Keratinocyte (primary cell): Measurements from ENCODE around the gene PCDH8. TPM values are rescaled to one million over a fixed set of nuclear protein-coding genes. Genes with fewer than 3 reads are reported as not detected.

ENCODE experiments used
- DNase-seq: peaks from one replicate; pipeline ENCODE4 v3.0.0-alpha.2; 2011; ENCODE audit warnings: low read depth, missing footprints, low spot score
- FAIRE-seq: peaks from 2 replicates; lab custom pipeline; 2011; peaks lifted over from hg19 to GRCh38; lab: Jason Lieb, UNC
- H2AFZ ChIP-seq: 2 replicates; pipeline ENCODE4 v1.6.0; 2012; ENCODE audit warnings: low read length, control low read depth, inconsistent platforms; ENCODE audit not compliant: control insufficient read depth
- H3K27ac ChIP-seq: 2 replicates; pipeline ENCODE4 v1.5.1; 2011; ENCODE audit warnings: low read length; ENCODE audit not compliant: control insufficient read depth, insufficient read depth
- H3K27me3 ChIP-seq: 3 replicates; pipeline ENCODE4 v1.6.0; 2011; ENCODE audit warnings: low read length; ENCODE audit not compliant: control insufficient read depth, insufficient read depth; ENCODE audit errors: extremely low read depth
- H3K36me3 ChIP-seq, 2 experiments: 2 replicates in 1 of 2; 3 replicates in 1 of 2; pipeline ENCODE4 v1.5.1; 2011; ENCODE audit warnings: low read length in 2 of 2, mild to moderate bottlenecking in 1 of 2; ENCODE audit not compliant: control insufficient read depth in 2 of 2, insufficient read depth in 2 of 2; ENCODE audit errors: extremely low read depth in 1 of 2
- H3K4me1 ChIP-seq: 3 replicates; pipeline ENCODE4 v1.5.1; 2011; ENCODE audit warnings: low read length; ENCODE audit not compliant: control insufficient read depth, insufficient read depth; ENCODE audit errors: extremely low read depth
- H3K4me2 ChIP-seq: 3 replicates; pipeline ENCODE4 v1.6.0; 2011; ENCODE audit warnings: low read depth, low read length; ENCODE audit not compliant: control insufficient read depth, insufficient read depth; ENCODE audit errors: extremely low read depth
- H3K4me3 ChIP-seq, 3 experiments: fragments of 200-600 bp in 1 of 3; sonication (generic) in 1 of 3; 2 replicates in 2 of 3; 3 replicates in 1 of 3; pipeline ENCODE4 v1.5.1; 2011 to 2016; ENCODE audit warnings: low read length in 3 of 3, mild to moderate bottlenecking in 3 of 3, control low read depth in 2 of 3, inconsistent platforms in 1 of 3, low read depth in 1 of 3, mixed read lengths in 1 of 3, mixed run types in 1 of 3, moderate library complexity in 1 of 3; ENCODE audit not compliant: control insufficient read depth in 2 of 3, insufficient read depth in 2 of 3; ENCODE audit errors: extremely low read depth in 1 of 3
- H3K79me2 ChIP-seq: 2 replicates; pipeline ENCODE4 v1.6.0; 2012; ENCODE audit warnings: low read length; ENCODE audit not compliant: control insufficient read depth, insufficient read depth
- H3K9ac ChIP-seq: 3 replicates; pipeline ENCODE4 v1.6.0; 2011; ENCODE audit warnings: low read length; ENCODE audit not compliant: control insufficient read depth, insufficient read depth; ENCODE audit errors: extremely low read depth
- H3K9me1 ChIP-seq: 3 replicates; pipeline ENCODE4 v1.6.0; 2011; ENCODE audit warnings: low read length; ENCODE audit not compliant: control insufficient read depth, insufficient read depth; ENCODE audit errors: extremely low read depth
- H3K9me3 ChIP-seq: 2 replicates; pipeline ENCODE4 v1.5.1; 2012; ENCODE audit warnings: low read depth, low read length; ENCODE audit not compliant: control insufficient read depth
- H4K20me1 ChIP-seq: 3 replicates; pipeline ENCODE4 v1.6.0; 2011; ENCODE audit warnings: low read length; ENCODE audit not compliant: control insufficient read depth, insufficient read depth; ENCODE audit errors: extremely low read depth
- EZH2 ChIP-seq: IDR thresholded peaks from one replicate; pipeline ENCODE4 v1.6.1; 2012; ENCODE audit warnings: inconsistent platforms, mild to moderate bottlenecking, low read length, moderate library complexity
- dilution Hi-C: fragments of 300-500 bp; cut with MboI; formaldehyde crosslinking; loops from one replicate; pipeline ENCODE4 v1.7.0; 2020; ENCODE audit warnings: low sequenced_read_pairs; ENCODE audit not compliant: extremely low pct_ligation_motif_present
- polyA plus RNA-seq, 5 experiments: library from polyadenylated mRNA; depleted of rRNA in 3 of 5; stranded (reverse) in 3 of 5; stranded (forward) in 1 of 5; unstranded in 1 of 5; fragments of >200 nt; gene quantifications; 1 replicate in 1 of 5; 2 replicates in 3 of 5; 3 replicates in 1 of 5; pipeline versions ENCODE4 v1.2.1 to v1.2.3, GENCODE V29; 2011 to 2012; ENCODE audit warnings: missing spikeins in 2 of 5, low read depth in 1 of 5, low replicate concordance in 1 of 5
- TF ChIP-seq, protein P1 (sequence below), 3 experiments: IDR thresholded peaks in 1 of 3; conservative IDR thresholded peaks in 1 of 3; optimal IDR thresholded peaks in 1 of 3; 2 replicates in 2 of 3; 3 replicates in 1 of 3; pipeline versions ENCODE3 to v1.5.1; 2011; ENCODE audit warnings: low read length in 3 of 3, mild to moderate bottlenecking in 3 of 3, moderate library complexity in 2 of 3, control low read depth in 1 of 3, inconsistent platforms in 1 of 3; ENCODE audit not compliant: insufficient read depth in 2 of 3; ENCODE audit errors: extremely low read depth in 1 of 3

PCDH8 gene
- polyA plus RNA-seq, 1 donor (not counting 4 experiments of a cell fraction or from before 2014, with no cell fraction given), result not detected

DNA sequence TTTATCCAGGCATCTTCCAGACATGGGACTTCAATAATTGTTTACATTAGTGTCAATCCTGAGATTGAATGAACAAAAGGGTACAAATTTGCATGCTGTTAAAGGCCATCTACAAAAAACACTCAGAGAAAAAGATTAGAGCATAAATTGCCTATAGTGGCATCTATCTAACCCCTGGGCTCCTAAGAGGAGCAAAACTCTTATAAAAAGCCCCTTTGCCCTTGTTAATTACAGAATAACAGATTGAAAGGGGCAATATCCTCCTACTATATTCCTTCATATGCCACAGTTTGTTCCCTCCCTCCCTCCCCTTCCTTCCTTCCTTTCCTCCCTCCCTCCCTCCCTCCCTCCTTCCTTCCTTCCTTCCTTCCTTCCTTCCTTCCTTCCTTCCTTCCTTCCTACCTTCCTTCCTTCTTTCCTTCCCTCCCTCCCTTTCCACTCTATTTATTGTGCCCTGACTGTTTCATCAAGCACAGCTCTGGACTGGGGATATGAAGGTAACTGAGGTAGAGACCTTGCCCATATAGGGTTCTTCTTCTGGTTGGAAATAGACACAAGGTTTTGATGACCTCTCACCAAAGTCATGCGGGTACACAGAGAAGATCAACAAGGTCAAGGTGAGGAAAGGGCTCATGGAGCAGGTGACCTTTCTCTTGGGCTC, 49.5 kb downstream of the PCDH8 start:
- H3K4me1 ChIP-seq, result no peaks in the 10 kb centered on the region
- no peaks in the 10 kb centered on the region for H3K9me3 ChIP-seq
- dilution Hi-C loops, result no loop called here
- H3K36me3 ChIP-seq, result no peaks in the 10 kb centered on the region
- H3K27ac ChIP-seq, result no peak overlapping the region
- no peak overlapping the region for H2AFZ ChIP-seq
- H3K27me3 ChIP-seq, result no peaks in the 10 kb centered on the region
- no peaks in the 10 kb centered on the region for H3K79me2 ChIP-seq
- no peaks in the 10 kb centered on the region for H3K9me1 ChIP-seq
- no peak for TF ChIP-seq EZH2
- TF ChIP-seq, protein P1, sequence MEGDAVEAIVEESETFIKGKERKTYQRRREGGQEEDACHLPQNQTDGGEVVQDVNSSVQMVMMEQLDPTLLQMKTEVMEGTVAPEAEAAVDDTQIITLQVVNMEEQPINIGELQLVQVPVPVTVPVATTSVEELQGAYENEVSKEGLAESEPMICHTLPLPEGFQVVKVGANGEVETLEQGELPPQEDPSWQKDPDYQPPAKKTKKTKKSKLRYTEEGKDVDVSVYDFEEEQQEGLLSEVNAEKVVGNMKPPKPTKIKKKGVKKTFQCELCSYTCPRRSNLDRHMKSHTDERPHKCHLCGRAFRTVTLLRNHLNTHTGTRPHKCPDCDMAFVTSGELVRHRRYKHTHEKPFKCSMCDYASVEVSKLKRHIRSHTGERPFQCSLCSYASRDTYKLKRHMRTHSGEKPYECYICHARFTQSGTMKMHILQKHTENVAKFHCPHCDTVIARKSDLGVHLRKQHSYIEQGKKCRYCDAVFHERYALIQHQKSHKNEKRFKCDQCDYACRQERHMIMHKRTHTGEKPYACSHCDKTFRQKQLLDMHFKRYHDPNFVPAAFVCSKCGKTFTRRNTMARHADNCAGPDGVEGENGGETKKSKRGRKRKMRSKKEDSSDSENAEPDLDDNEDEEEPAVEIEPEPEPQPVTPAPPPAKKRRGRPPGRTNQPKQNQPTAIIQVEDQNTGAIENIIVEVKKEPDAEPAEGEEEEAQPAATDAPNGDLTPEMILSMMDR (optimal IDR thresholded peaks at IDR 0.05 in 1 of 3, IDR thresholded peaks at IDR 0.05 in 1 of 3, conservative IDR thresholded peaks at IDR 0.05 in 1 of 3; ENCODE audit: extremely low read depth in 1 of 3, insufficient read depth in 2 of 3, low read length in 3 of 3), result no peak
- H3K4me3 ChIP-seq, result no peak overlapping the region
- H3K4me2 ChIP-seq, result no peak overlapping the region
- no peak overlapping the region for H3K9ac ChIP-seq
- no peak for FAIRE-seq
- no peak for DNase-seq
- no peaks in the 10 kb centered on the region for H4K20me1 ChIP-seq

- Histone ChIP-seq H4K20me1 (no peaks in the 10 kb centered on the region), H3K27me3 (no peaks in the 10 kb centered on the region), H3K4me3 (no peak overlapping the region), H2AFZ (no peak overlapping the region), H3K9me3 (no peaks in the 10 kb centered on the region), H3K4me2 (no peak overlapping the region), H3K79me2 (no peaks in the 10 kb centered on the region), H3K27ac (no peak overlapping the region), H3K4me1 (no peaks in the 10 kb centered on the region), H3K9me1 (no peaks in the 10 kb centered on the region), H3K9ac (no peak overlapping the region), H3K36me3 (no peaks in the 10 kb centered on the region)
- DNase-seq (no peak), FAIRE-seq (no peak)
- TF ChIP-seq, protein P1 (optimal IDR thresholded peaks at IDR 0.05 in 1 of 3, IDR thresholded peaks at IDR 0.05 in 1 of 3, conservative IDR thresholded peaks at IDR 0.05 in 1 of 3; ENCODE audit: extremely low read depth in 1 of 3, insufficient read depth in 2 of 3, low read length in 3 of 3), result no peak
- no peak for TF ChIP-seq EZH2
- dilution Hi-C loops, result no loop called here
Observed at GRCh38 chr13:52797176-52797575, 51.3 kb downstream of the PCDH8 start.
